T47D (cell line): Measurements from ENCODE around the gene TBC1D16.

Experiments
- DNase-seq, 2 experiments: peaks; one replicate each; pipeline versions ENCODE4 v3.0.0 to v3.0.0-alpha.2; 2011 to 2012; ENCODE audit warnings: low read depth in 1 of 2, low spot score in 1 of 2
- JUND ChIP-seq: IDR thresholded peaks from 2 replicates; pipeline ENCODE4 v1.6.1; 2012; ENCODE audit warnings: low read depth
- in situ Hi-C: cut with HindIII; loops from 2 replicates; pipeline ENCODE4 v1.10.0; 2016; ENCODE audit warnings: low sequenced_read_pairs, low pct_unique_long_range_greater_than_20kb

TBC1D16 gene

GRCh38 chr17:79984045-79984840 lies 51.4 kb downstream of the TBC1D16 start:
- no peak for DNase-seq
- no peak for TF ChIP-seq JUND
- in situ Hi-C loops = no loop called here

- in situ Hi-C loops = no loop called here
- no peak for DNase-seq
- no peak for TF ChIP-seq JUND
These were observed 52.2 kb downstream of the TBC1D16 start for GRCh38 chr17:79983456-79983855.

- in situ Hi-C loops = no loop called here
- DNase-seq = no peak
- TF ChIP-seq JUND = no peak
These were observed 52.7 kb downstream of the TBC1D16 start for GRCh38 chr17:79982986-79983385.

- no peak for DNase-seq
- in situ Hi-C loops = no loop called here
- TF ChIP-seq JUND = no peak
These were observed 54.0 kb downstream of the TBC1D16 start for GRCh38 chr17:79981661-79982101.

DNA sequence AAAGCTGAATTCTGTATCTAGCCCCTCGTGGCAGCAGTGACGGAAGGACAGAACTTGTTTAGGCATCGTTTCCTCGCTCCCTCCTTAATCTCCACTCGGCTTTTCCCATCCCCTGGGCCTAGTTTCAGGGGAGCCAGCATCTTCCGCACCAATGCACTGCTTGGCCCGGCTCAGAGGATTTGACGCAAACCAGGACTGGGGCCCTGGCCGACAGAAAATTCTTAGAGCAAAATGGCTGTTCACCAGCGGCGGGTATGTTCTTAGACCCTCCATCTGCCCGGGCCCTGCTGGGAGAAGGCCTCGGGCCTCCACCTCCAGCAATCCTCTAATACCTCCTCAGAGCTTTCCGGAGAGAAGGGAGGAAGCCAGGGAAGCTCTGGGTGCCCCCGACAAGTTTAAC lies 54.6 kb downstream of the TBC1D16 start:
- no peak for DNase-seq
- in situ Hi-C loops = no loop called here
- no peak for TF ChIP-seq JUND

GRCh38 chr17:79980246-79981043 lies 55.2 kb downstream of the TBC1D16 start:
- in situ Hi-C loops = no loop called here

DNA sequence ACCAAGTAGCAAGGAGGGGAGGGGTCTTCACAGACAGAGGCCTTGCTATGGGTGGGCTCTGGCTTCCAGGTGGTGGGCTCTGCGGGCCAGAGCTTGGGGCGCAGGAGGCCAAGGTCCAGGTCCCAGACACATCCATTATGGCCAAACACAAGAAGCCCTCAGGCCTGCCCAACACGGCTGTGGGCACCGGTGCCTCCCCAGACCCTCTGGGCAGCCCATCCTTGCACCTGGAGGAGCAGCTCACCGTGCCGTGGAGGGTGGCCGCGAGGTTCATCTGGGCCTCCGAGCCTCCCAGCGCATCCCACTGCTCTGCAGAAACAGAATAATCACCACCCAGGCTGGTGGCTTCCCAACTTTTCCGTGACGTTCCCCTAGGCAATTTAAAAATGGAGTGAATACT lies 55.9 kb downstream of the TBC1D16 start:
- no peak for DNase-seq
- in situ Hi-C loops = no loop called here
- TF ChIP-seq JUND = no peak

More at GRCh38 chr17:79980246-79981043, 55.2 kb downstream of the TBC1D16 start:
- DNase-seq = no peak
- TF ChIP-seq JUND = no peak

DNA sequence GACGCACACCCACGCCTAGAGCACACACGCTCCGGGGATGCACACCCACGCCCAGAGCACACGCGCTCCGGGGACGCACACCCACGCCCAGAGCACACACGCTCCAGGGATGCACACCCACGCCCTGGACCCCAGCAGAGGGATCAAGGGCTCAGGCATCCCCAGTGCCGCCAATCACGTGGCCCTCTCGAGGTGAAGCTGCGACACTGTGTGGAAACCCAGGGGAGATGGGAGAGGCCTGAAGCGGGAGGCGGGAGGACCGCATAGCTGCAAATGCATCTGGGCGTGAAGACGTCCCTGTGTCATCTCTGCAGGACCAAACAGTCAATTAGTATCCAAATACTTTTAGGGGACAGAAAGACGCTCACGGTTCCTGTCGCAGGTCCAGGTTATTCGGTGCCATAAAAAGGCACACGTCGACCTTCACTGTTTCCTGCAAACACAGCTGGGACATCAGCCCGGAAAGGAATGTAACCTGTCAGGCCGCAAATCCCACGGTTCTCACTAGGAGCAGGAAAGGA lies 56.4 kb downstream of the TBC1D16 start:
- TF ChIP-seq JUND = no peak
- peak in 1 of 2 experiments; percentile 81 for DNase-seq
- in situ Hi-C loops = no loop called here

DNA sequence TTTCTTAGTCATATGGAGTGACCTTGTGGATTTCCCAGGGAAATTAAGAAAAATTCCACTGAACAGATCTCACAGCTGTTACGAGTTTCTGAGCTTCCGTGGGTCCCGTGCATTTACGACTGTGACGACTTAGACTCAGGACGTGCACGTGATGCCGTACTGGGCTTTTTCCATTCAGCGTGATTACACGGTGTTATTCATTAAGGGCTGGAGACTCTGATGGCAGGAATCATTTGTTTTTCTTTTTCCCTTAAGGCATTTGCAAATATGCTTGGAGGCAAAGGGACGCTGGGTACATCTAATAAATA lies 57.2 kb downstream of the TBC1D16 start:
- in situ Hi-C loops = no loop called here
- no peak for TF ChIP-seq JUND
- DNase-seq = no peak

GRCh38 chr17:79977708-79978547 lies 57.7 kb downstream of the TBC1D16 start:
- TF ChIP-seq JUND = no peak
- in situ Hi-C loops = no loop called here
- DNase-seq = no peak

DNA sequence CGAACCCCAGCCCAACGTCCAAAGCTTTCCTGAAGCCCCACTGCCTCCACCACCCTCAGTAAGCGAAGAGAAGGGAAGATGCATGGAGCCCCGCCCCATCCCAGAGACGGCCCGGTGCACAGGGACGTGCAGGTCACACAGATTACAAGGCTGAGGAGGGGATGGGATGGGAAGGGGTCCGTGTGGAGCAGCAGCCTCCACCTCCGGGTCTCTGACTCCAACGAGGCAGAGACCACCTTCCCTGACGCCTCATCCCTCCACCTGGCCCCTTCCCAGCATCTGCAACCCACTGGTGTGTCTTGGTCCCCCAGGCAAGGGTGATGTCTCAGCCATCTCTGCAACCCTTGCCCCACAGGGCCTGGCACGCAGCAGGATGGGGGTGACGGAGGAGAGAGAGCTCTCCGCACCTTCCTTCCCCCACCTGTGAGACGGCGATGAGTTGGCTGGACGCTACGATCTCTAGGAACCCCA lies 58.5 kb downstream of the TBC1D16 start:
- DNase-seq = no peak
- in situ Hi-C loops = no loop called here
- TF ChIP-seq JUND = no peak

GRCh38 chr17:79976451-79976850 lies 59.2 kb downstream of the TBC1D16 start:
- DNase-seq = no peak
- no peak for TF ChIP-seq JUND
- in situ Hi-C loops = no loop called here
